GM21723 (cell line): Measurements from ENCODE around the gene TSHZ2.

Experiments used
- ATAC-seq: cut with Tn5 transposase; IDR thresholded peaks from one replicate; pipeline ENCODE4 v1.9.1; 2021; ENCODE audit warnings: mild to moderate bottlenecking, moderate library complexity; ENCODE audit not compliant: unreplicated experiment

TSHZ2 gene

GRCh38 chr20:53126185-53126584, 154.0 kb downstream of the TSHZ2 start:
- no peak for ATAC-seq

GRCh38 chr20:53127027-53127426, 154.9 kb downstream of the TSHZ2 start:
- ATAC-seq: no peak

- no peak for ATAC-seq
These were observed 155.8 kb downstream of the TSHZ2 start for GRCh38 chr20:53128004-53128403.

- no peak for ATAC-seq
These were observed 157.4 kb downstream of the TSHZ2 start for GRCh38 chr20:53129563-53129962.

- no peak for ATAC-seq
These were observed 158.6 kb downstream of the TSHZ2 start for GRCh38 chr20:53130795-53131194.

GRCh38 chr20:53133125-53133524, 161.0 kb downstream of the TSHZ2 start:
- ATAC-seq: no peak

GRCh38 chr20:53133628-53134027, 161.5 kb downstream of the TSHZ2 start:
- no peak for ATAC-seq

GRCh38 chr20:53136473-53136872, 164.3 kb downstream of the TSHZ2 start:
- no peak for ATAC-seq

GRCh38 chr20:53138454-53139262, 166.5 kb downstream of the TSHZ2 start:
- peak; percentile 98 for ATAC-seq

GRCh38 chr20:53141201-53142050, 169.3 kb downstream of the TSHZ2 start:
- ATAC-seq: no peak

- ATAC-seq: no peak
These were observed 170.3 kb downstream of the TSHZ2 start for GRCh38 chr20:53142225-53143127.

- no peak for ATAC-seq
These were observed 174.2 kb downstream of the TSHZ2 start for GRCh38 chr20:53146201-53146891.

- no peak for ATAC-seq
These were observed 176.6 kb downstream of the TSHZ2 start for GRCh38 chr20:53148771-53149147.

GRCh38 chr20:53149148-53149889, 177.2 kb downstream of the TSHZ2 start:
- ATAC-seq: no peak

GRCh38 chr20:53149890-53150205, 177.7 kb downstream of the TSHZ2 start:
- ATAC-seq: no peak

- ATAC-seq: no peak
These were observed 178.4 kb downstream of the TSHZ2 start for GRCh38 chr20:53150532-53150931.

GRCh38 chr20:53152228-53152627, 180.1 kb downstream of the TSHZ2 start:
- no peak for ATAC-seq

GRCh38 chr20:53154540-53154939, 182.4 kb downstream of the TSHZ2 start:
- peak; percentile 61 for ATAC-seq

GRCh38 chr20:53157443-53158408, 185.6 kb downstream of the TSHZ2 start:
- ATAC-seq: peak; percentile 87
